HG02588 (cell line): ENCODE measurements around the gene LRIG2.
A peak's percentile ranks its signal among the peaks of the same experiment; 100 is the strongest.
"Not testable (repeated sequence)": the region's sequence is repeated elsewhere in the genome, so short reads cannot be mapped to it uniquely, and the experiment has no call there.

Experiments
- ATAC-seq: cut with Tn5 transposase; IDR thresholded peaks from one replicate; pipeline ENCODE4 v1.9.1; 2021; ENCODE audit warnings: mild to moderate bottlenecking, moderate library complexity; ENCODE audit not compliant: unreplicated experiment

The LRIG2 gene

DNA sequence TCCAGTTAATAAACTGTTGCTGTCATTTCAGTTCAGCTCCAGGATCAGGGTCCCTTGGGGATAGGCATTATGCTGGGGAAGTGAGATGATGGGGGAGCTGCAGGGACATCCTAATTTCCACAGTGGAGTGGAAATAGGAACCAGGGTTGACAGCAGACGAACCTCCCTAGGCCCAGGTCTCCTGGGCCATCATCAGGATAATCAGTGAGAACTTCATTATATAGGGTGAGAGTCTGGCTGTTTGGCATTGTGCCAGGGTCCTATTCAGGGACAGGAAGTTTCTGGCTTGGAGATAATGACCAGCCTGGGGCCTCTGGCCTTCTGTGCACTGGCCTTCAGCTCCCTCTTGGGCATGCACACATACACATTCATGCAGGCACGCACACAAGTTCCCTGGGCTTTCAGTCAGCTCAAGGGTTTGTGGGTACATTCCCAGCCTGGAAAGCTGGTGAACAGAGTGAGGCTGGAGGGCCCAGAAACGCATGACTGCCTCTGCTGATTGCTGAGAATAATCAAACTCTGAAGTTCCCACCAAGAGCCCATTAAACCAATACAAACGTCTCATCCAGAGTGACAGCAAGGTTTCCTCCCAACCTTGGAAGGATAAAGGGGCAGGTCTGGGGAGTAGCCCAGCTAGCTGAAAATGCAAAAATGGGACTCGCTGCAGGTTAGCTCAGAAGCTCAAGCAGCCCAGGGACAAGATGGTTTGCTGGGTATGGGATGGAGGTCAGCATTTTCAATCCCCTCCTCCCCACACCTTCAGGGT is 13.9 kb upstream of the LRIG2 start:
- no peak for ATAC-seq

DNA sequence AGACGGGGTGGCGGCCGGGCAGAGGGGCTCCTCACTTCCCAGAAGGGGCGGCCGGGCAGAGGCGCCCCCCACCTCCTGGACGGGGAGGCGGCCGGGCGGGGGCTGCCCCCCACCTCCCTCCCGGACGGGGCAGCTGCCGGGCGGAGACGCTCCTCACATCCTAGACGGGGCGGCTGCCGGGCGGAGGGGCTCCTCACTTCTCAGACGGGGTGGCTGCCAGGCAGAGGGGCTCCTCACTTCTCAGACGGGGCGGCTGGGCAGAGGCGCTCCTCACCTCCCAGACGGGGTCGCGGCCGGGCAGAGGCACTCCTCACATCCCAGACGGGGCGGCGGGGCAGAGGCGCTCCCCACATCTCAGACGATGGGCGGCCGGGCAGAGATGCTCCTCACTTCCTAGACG is 9.5 kb upstream of the LRIG2 start:
- ATAC-seq = not testable (repeated sequence)

DNA sequence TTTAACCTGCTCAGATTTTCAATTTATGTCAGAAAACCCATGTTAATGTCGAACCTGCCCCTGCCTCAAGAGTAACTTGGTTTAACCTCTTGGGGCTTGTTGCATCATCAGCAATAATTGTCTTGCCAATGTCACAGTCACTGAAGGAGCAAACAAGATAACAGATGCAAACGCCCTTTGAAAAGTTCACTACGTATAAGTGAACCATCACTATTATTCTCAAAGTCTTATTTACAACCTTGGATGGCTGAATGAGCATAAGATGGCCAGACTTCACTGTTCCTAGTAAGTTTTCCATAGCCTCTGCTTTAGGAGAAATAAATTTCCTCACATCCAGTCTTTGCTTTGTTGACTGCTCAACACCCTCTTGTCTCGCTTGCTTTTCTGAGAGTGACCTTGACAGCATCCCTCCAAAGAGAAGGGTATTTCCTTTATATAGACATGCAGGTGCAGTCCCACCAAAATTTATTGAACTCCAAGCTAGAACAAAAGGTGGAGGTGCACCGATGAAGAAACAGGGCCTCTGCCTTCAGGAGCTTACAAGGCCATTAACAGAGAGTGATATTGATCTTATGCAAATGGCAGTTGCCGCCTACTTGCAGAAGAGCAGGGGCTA is 749 bp upstream of the LRIG2 start:
- ATAC-seq = no peak

- peak; percentile 24 for ATAC-seq
These were observed 517 bp downstream of the LRIG2 start for GRCh38 chr1:113073479-113073950.

GRCh38 chr1:113074237-113074636 is 1.2 kb downstream of the LRIG2 start:
- no peak for ATAC-seq

GRCh38 chr1:113077978-113078377 is 5.0 kb downstream of the LRIG2 start:
- ATAC-seq = not testable (repeated sequence)

DNA sequence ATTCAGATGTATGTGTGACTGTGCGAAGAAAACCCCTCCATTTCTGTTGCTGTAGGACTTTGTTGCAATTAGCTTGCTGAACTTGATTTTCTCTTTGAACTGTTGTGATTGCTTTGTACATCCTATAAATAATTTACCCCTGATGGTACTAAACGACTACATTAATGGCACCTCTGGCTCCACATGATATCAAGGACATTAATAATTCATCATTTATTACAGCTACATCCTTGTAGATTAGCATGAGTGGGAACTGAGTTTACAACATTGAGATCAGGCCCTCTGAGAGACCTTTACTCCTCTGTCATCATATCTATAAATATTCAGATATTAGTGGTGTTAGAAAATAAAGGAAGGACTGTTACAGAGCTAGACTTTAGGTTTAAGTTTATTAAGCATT is 13.5 kb downstream of the LRIG2 start:
- no peak for ATAC-seq

DNA sequence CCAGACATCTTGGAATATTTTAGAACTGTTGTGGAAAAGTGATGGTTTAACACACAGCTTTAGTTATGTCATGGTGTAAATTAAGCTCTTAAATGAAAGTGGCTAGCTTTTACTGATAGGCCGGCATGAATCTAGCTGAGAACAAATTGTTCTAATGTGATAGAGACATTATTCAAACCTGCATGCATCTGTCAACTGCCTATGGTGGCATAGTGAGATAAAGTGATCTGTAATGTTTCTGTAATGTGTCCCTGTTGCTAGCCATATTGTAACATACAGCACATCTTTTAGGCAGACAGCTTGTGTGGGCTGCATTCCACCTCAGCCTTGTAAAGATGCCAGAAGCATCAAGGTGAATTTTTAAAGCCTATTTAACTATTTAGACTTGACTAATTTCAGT is 16.0 kb downstream of the LRIG2 start:
- ATAC-seq = no peak

DNA sequence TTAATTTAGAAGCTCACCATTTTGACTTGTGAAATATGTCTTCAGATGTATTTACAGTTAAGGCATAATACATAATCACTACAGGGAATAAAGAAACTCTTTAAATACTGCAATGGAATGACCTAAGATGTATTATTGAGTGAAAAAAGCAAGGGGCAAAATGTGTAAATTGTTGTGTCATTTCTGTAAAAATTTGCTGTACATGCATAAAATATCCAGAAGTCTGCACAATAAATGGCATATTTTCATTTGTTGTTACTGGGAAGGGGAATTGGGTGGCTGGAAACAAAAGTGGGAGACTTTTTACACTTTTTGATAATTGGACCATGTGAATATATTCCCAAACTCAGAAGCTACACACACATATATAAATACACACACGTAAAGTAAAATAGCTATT is 17.1 kb downstream of the LRIG2 start:
- no peak for ATAC-seq

DNA sequence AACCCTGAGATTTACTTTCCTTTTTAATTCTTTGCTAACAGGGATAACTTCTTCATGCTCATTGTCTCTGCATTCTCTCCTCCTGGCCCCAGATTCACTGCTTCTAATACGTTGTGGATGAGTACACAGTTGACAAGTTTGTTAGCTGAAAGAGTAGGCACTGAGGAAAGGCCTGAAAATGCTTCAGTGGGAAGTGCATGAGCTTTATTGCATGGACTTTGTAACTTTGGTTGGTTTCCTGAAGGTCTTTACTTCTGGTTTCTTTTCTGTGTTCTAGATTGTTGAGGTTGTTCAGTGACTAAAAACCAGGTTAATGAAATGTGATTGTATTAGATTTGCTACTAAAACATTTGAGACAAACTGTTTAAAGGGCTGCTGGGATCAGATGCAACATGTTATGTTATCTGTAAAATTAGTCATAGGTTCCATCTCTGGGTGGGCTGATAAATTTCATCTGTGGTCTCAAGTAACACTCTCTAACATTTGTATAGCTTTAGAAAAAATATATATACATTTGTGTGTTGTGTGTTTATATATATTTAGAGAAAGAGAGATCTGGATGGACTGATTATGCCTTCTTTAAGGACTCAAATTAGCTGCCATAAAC is 19.1 kb downstream of the LRIG2 start:
- no peak for ATAC-seq

DNA sequence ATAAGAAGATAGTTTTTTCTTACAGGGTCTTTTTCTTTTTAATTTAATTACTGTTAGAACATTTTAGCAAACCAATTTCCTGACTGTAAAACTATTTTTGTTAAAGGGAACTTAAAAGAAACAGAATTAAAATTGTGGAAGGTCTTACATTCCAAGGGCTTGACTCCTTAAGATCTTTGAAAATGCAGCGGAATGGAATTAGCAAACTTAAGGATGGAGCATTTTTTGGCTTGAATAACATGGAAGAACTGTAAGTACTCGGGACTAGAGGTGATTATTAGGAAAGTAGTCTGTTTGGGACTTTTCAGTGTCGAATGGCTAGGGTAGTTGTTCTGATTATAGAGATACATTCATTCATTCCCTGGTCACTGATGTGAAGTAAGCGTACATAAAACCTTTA is 21.5 kb downstream of the LRIG2 start:
- no peak for ATAC-seq

- ATAC-seq = no peak
These were observed 22.9 kb downstream of the LRIG2 start for GRCh38 chr1:113095790-113096455.

- no peak for ATAC-seq
These were observed 23.5 kb downstream of the LRIG2 start for GRCh38 chr1:113096493-113096892.

- ATAC-seq = no peak
These were observed 28.6 kb downstream of the LRIG2 start for GRCh38 chr1:113101588-113101987.

DNA sequence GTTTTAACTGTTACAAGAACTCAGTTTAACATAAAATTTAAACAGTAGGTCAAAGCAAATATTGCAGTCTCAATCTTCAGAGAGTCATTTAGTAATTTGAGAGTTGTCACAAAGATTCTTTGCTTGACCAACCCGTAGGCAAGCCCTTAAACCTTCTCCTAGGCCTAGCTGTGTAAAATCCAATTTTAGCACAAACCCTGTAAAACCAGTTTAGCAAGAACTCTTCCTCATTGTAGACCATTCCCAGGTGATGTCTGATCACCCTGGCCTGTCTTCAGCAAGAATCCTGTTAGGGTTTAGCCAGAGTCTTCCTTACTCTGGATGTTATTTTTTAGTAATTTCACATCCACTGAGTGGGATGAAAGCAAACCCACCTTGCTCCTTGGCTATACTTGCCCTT is 30.1 kb downstream of the LRIG2 start:
- ATAC-seq = no peak

- no peak for ATAC-seq
These were observed 31.0 kb downstream of the LRIG2 start for GRCh38 chr1:113103977-113104376.

GRCh38 chr1:113106910-113107309 is 33.9 kb downstream of the LRIG2 start:
- ATAC-seq = no peak

- ATAC-seq = no peak
These were observed 37.0 kb downstream of the LRIG2 start for GRCh38 chr1:113109908-113110554.

- no peak for ATAC-seq
These were observed 45.3 kb downstream of the LRIG2 start for GRCh38 chr1:113118266-113118665.

DNA sequence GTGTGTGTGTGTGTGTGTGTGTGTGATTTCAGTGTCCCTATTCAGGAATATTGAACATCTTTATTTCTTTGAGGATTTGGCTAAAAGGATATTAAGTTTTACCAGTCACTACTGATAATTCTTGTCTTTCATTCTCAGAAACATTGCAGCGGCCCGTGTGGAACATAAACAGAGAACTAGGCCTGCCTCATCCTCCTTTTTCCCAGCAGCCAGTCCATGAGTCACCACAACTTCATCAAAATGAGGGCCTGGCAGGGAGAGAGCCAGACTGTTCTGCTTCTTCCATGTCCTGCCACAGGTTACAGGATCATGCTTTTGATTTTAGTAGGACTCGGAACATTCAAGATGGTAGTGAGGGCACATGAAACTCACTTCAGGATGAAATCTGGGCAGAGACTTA is 50.7 kb downstream of the LRIG2 start:
- no peak for ATAC-seq

DNA sequence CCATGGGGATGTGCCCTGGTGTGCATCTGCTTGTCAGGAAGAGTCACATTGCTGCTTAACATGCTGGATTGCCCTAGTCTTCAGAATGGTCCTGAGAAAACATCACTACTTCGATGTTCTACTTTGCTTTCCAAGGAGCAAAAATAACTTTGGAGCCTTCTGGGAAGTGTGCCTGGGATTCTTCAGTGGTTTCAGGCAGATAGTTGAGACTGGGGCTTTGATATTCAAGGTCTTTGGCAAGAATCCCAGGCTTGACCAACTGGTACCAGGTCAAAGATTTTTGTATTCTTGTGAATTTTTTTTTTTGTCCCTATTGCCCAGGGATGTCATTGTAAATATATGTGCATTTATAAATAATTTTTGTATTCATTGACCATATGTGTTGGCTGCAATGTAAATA is 51.4 kb downstream of the LRIG2 start:
- ATAC-seq = no peak
